Panc1 (cell line): Measurements from ENCODE around the gene NLRP1. TPM values are rescaled to one million over a fixed set of nuclear protein-coding genes. Genes with fewer than 3 reads are reported as not detected.

Experiments
- ATAC-seq: fragments of 200-7000 bp; cut with Tn5 transposase; 2 replicates; pipeline ENCODE4 v1.9.1; 2020; ENCODE audit warnings: mild to moderate bottlenecking, moderate library complexity
- BruUV-seq: library from RNA; stranded (reverse); fragments of 400-500 nt; replicated peaks from 2 replicates; lab custom pipeline; 2021; lab: Mats Ljungman, UMichigan
- CTCF ChIA-PET: fragments of 300-600 bp; sonication (Branson Sonifier 250); formaldehyde crosslinking; loops from one replicate; lab custom pipeline; 2022; ENCODE audit warnings: antibody characterized with exemption; lab: Charles Lee
- POLR2A ChIA-PET: fragments of 300-600 bp; sonication (Branson Sonifier 250); formaldehyde crosslinking; loops from one replicate; lab custom pipeline; 2022; ENCODE audit warnings: antibody characterized with exemption; lab: Charles Lee
- DNase-seq: peaks from one replicate; pipeline ENCODE4 v3.0.0-alpha.2; 2010; ENCODE audit warnings: low read depth, low spot score
- H3K27ac ChIP-seq: 2 replicates; pipeline ENCODE4 v1.5.1; 2011; ENCODE audit warnings: mild to moderate bottlenecking, low read length, inconsistent platforms
- H3K27me3 ChIP-seq: fragments of 200-500 bp; sonication (Bioruptor generic); 2 replicates; pipeline ENCODE4 v1.6.0; 2014; ENCODE audit warnings: low read length, inconsistent platforms; ENCODE audit not compliant: control insufficient read depth, insufficient read depth
- H3K36me3 ChIP-seq: fragments of 200-500 bp; sonication (Bioruptor generic); 2 replicates; pipeline ENCODE4 v1.5.1; 2014; ENCODE audit warnings: inconsistent platforms, mild to moderate bottlenecking, low read length, moderate library complexity; ENCODE audit not compliant: control insufficient read depth, insufficient read depth
- H3K4me1 ChIP-seq: 2 replicates; pipeline ENCODE4 v1.5.1; 2011; ENCODE audit warnings: inconsistent platforms, mild to moderate bottlenecking, low read length, moderate library complexity; ENCODE audit not compliant: control insufficient read depth, insufficient read depth
- H3K4me3 ChIP-seq, 2 experiments: 2 replicates each; pipeline ENCODE4 v1.5.1; 2011 to 2012; ENCODE audit warnings: low read depth in 2 of 2, low read length in 2 of 2, mild to moderate bottlenecking in 2 of 2, inconsistent platforms in 1 of 2, moderate library complexity in 1 of 2
- H3K9me3 ChIP-seq: fragments of 200-500 bp; sonication (Bioruptor generic); 2 replicates; pipeline ENCODE4 v1.5.1; 2014; ENCODE audit warnings: low read depth, mild to moderate bottlenecking, inconsistent platforms, low read length, moderate library complexity; ENCODE audit not compliant: control insufficient read depth, insufficient read depth
- CTCF ChIP-seq: fragments of 450-650 bp; IDR thresholded peaks from 2 replicates; pipeline ENCODE4 v1.5.1; 2017; ENCODE audit warnings: mild to moderate bottlenecking
- POLR2AphosphoS5 ChIP-seq: IDR thresholded peaks from 2 replicates; pipeline ENCODE4 v1.6.1; 2012; ENCODE audit warnings: mild to moderate bottlenecking, low read depth, low read length, moderate library complexity
- REST ChIP-seq, 2 experiments: IDR thresholded peaks; 2 replicates each; pipeline ENCODE4 v1.6.1; 2011 to 2012; ENCODE audit warnings: low read depth in 2 of 2, control low read depth in 1 of 2, low read length in 1 of 2, mild to moderate bottlenecking in 1 of 2, moderate library complexity in 1 of 2; ENCODE audit not compliant: insufficient read depth in 1 of 2
- SIN3A ChIP-seq: IDR thresholded peaks from 2 replicates; pipeline ENCODE4 v1.6.1; 2012; ENCODE audit warnings: low read depth, mild to moderate bottlenecking, low read length, moderate library complexity, borderline replicate concordance; ENCODE audit not compliant: insufficient read depth
- TCF7L2 ChIP-seq: IDR thresholded peaks from 2 replicates; pipeline ENCODE4 v1.6.1; 2011; ENCODE audit warnings: mild to moderate bottlenecking, low read depth, low read length, inconsistent platforms
- in situ Hi-C: cut with HindIII; loops from 2 replicates; pipeline ENCODE4 v1.10.0; 2016; ENCODE audit warnings: low sequenced_read_pairs, low pct_unique_long_range_greater_than_20kb
- intact Hi-C: fragments of 100-400 bp; cut with micrococcal nuclease; formaldehyde crosslinking; loops from one replicate; pipeline ENCODE4 v1.10.0; 2022; ENCODE audit not compliant: unreplicated experiment
- total RNA-seq: library from RNA; stranded (reverse); gene quantifications from one replicate; pipeline ENCODE4 v1.2.1, GENCODE V29; 2021; ENCODE audit not compliant: unreplicated experiment

Gene NLRP1
- total RNA-seq, 1 experiment from 2014 or later = 0.57 TPM

GRCh38 chr17:5500589-5501391 lies 83.5 kb downstream of the NLRP1 start:
- Histone ChIP-seq H3K27me3 (no peaks in the 10 kb centered on the region), H3K27ac (no peak overlapping the region), H3K4me1 (no peaks in the 10 kb centered on the region), H3K36me3 (no peaks in the 10 kb centered on the region), H3K9me3 (no peaks in the 10 kb centered on the region), H3K4me3 (peak overlapping the region in 1 of 2 experiments; percentile 38; a peak in 1 of 4 replicates)
- TF ChIP-seq POLR2AphosphoS5 = no peak
- TF ChIP-seq CTCF = no peak
- TF ChIP-seq TCF7L2 = no peak
- TF ChIP-seq REST (IDR thresholded peaks at IDR 0.05; ENCODE audit: insufficient read depth in 1 of 2, low read depth in 2 of 2, low read length in 1 of 2) = no peak
- no peak for TF ChIP-seq SIN3A
- ChIA-PET CTCF (no interaction called here), POLR2A (no interaction called here)
- DNase-seq = no peak
- in situ Hi-C loops = no loop called here
- ATAC-seq = no peak; the same call in 1 of the 2 replicates
- intact Hi-C loops = no loop called here
- BruUV-seq = no TSS peak

GRCh38 chr17:5500247-5500588 lies 84.1 kb downstream of the NLRP1 start:
- peak overlapping the region in 1 of 2 experiments; percentile 38; a peak in 1 of 4 replicates for H3K4me3 ChIP-seq
- no peaks in the 10 kb centered on the region for H3K9me3 ChIP-seq
- intact Hi-C loops = no loop called here
- no peak for TF ChIP-seq SIN3A
- TF ChIP-seq POLR2AphosphoS5 = no peak
- TF ChIP-seq REST (IDR thresholded peaks at IDR 0.05; ENCODE audit: insufficient read depth in 1 of 2, low read depth in 2 of 2, low read length in 1 of 2) = no peak
- TF ChIP-seq TCF7L2 = no peak
- TF ChIP-seq CTCF = no peak
- no peak overlapping the region for H3K27ac ChIP-seq
- H3K4me1 ChIP-seq = no peaks in the 10 kb centered on the region
- in situ Hi-C loops = no loop called here
- no TSS peak for BruUV-seq
- no peak for DNase-seq
- H3K27me3 ChIP-seq = no peaks in the 10 kb centered on the region
- ATAC-seq = no peak
- ChIA-PET POLR2A (no interaction called here), CTCF (no interaction called here)
- no peaks in the 10 kb centered on the region for H3K36me3 ChIP-seq
